ENCODE measurements around the gene BRIP1.

Gene BRIP1

DNA sequence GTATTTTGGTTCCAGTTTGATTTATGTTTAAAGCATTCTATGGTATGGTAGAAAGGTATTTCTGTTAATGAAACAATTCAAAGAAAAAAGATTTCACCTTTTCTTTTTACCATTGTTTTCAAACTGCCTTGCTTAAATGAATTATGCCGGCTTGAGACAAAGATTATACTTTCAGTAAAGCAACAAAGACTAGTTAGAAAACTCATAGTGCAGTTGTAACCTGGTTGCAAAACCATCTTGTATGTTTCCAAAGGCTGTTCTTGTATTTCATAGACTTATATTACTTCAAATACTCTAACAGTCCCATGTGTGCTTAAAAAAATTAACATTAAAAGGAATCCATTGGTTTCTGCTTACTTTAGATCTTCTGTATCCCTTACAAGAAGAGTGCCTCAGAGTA lies 153.8 kb downstream of the BRIP1 start:
- TF ChIP-seq GATA2 (IDR thresholded peaks at IDR 0.05; ENCODE audit: low read depth, low read length) (no peak), GATA3 (IDR thresholded peaks at IDR 0.05; ENCODE audit: low read depth, low read length) (no peak)

DNA sequence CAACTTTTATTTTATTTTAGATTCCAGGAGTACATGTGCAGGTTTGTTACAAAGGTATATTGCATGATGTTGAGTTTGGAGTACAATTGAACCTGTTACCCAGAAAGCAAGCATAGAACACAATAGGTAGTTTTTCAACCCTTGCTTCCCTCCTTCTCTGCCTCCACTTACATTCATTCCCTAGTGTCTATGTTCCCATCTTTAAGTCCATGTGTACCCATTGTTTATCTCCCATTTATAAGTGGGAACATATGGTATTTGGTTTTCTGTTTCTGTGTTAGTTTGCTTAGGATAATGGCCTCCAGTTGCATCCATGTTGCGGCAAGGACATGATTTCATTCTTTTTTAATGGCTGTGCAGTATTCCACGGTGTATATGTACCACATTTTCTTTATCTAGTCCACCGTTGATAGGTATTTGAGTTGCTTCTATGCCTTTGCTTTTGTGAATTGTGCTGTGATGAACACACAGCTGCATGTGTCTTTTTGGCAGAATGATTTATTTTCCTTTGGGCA lies 158.3 kb downstream of the BRIP1 start:
- TF ChIP-seq GATA2 (IDR thresholded peaks at IDR 0.05; ENCODE audit: low read depth, low read length) (no peak), GATA3 (IDR thresholded peaks at IDR 0.05; ENCODE audit: low read depth, low read length) (no peak)

DNA sequence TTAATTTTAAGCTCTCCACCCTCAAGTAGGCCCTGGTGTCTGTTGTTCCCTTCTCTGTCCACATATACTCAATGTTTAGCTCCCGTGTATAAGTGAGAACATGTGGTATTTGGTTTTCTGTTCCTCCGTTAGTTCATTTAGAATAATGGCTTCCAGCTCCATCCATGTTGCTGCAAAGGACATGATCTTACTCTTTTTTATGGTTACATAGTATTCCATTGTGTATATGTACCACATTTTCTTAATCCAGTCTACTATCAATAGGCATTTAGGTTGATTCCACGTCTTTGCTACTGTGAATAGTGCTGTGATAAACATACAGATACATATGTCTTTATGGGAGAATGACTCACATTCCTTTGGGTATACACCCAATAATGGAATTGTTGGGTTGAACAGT lies 160.9 kb downstream of the BRIP1 start:
- no peak for TF ChIP-seq GATA2 (IDR thresholded peaks at IDR 0.05; ENCODE audit: low read depth, low read length)

DNA sequence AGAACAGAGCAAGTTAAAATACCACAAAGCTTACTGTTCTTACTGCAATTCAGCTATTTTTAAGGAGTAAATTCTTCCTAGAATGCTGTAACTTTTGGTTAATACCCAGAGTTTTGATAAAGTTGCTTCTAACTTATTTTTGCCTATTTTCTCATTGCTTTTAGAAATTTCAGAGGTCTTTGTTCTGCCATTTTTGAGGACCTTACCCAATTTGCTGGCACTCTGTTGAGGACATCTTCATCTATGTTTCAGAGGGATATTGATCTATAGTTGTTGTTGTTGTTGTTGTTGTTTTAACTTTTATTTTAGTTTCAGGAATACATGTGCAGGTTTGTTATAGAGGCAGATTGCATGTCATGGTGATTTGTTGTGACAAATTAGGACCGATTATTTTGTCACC lies 161.3 kb downstream of the BRIP1 start:
- no peak for TF ChIP-seq GATA3 (IDR thresholded peaks at IDR 0.05; ENCODE audit: low read depth, low read length)
- TF ChIP-seq GATA2 (IDR thresholded peaks at IDR 0.05; ENCODE audit: low read depth, low read length): no peak

DNA sequence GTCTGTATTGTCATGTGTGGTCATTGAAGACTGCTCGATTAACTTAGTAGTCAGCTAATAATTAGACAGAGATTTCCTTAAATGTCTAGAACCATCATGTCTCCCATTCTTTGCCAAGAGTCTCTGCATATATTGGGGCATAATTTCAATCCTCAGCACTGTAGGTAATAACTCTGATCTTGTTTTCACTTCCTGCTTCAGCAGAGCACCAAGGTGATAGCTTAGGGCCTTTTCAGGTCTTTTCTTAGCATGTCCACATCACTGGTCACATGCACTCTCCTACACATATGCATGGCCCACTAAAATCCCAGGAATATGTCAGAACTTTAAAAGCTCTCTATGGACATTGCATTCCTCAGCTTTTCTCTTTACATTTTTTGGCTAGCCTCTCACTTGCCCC lies 162.0 kb downstream of the BRIP1 start:
- no peak for TF ChIP-seq GATA3 (IDR thresholded peaks at IDR 0.05; ENCODE audit: low read depth, low read length)
- no peak for TF ChIP-seq GATA2 (IDR thresholded peaks at IDR 0.05; ENCODE audit: low read depth, low read length)

DNA sequence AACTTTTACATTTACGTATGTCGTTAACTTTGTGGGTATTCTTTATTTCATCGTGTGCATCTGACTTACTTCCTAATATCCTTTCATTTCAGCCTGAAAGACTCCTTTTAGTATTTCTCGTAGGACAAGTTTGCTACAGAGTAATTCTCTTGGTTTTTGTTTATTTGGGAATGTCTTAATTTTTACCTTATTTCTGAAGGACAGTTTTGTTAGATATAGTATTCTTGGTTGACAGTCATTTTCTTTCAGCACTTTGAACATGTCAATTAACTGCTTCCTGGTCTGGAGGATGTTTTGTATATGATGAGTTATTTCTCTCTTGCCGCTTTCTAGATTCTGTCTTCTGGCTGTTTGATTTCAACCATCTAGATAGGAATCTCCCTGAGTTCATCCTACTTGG lies 163.1 kb downstream of the BRIP1 start:
- TF ChIP-seq GATA3 (IDR thresholded peaks at IDR 0.05; ENCODE audit: low read depth, low read length) (no peak), GATA2 (IDR thresholded peaks at IDR 0.05; ENCODE audit: low read depth, low read length) (no peak)

DNA sequence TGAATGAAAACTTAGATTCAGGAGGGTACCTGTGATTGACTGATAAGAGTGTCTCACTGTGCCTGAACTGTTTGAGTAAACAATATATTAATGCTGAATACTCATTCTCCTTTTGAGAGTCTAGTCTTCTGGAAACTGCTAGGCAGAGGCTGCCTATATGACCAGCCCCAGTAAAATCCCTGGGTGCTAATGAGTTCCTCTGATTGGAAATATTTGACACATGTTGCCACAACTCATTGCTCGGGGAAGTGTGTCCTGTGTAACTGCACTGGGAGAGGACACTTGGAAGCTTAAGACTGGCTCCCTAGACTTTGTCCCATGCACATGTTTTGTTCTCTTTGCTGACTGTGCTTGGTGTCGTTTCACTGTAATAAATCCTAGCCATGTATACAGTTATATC lies 163.6 kb downstream of the BRIP1 start:
- TF ChIP-seq GATA2 (IDR thresholded peaks at IDR 0.05; ENCODE audit: low read depth, low read length) (no peak), GATA3 (IDR thresholded peaks at IDR 0.05; ENCODE audit: low read depth, low read length) (no peak)

DNA sequence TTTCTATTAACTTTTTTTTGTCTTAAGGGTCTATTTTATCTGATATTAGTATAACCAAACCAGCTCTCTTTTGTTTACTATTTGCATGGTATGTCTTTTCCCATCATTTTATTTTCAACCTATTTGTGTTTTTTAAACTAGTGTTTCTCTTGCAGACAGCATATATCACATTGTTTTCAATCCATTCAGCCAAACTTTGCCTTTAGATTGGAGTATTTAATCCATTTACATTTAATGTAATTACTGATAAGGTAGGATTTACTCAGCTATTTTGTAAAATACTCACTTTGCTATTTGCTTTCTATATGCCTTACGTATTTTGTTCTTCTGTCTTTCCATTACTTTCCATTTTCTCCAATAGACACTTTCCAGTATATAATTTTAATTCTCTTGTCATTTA lies 164.3 kb downstream of the BRIP1 start:
- TF ChIP-seq GATA3 (IDR thresholded peaks at IDR 0.05; ENCODE audit: low read depth, low read length): no peak
- no peak for TF ChIP-seq GATA2 (IDR thresholded peaks at IDR 0.05; ENCODE audit: low read depth, low read length)

DNA sequence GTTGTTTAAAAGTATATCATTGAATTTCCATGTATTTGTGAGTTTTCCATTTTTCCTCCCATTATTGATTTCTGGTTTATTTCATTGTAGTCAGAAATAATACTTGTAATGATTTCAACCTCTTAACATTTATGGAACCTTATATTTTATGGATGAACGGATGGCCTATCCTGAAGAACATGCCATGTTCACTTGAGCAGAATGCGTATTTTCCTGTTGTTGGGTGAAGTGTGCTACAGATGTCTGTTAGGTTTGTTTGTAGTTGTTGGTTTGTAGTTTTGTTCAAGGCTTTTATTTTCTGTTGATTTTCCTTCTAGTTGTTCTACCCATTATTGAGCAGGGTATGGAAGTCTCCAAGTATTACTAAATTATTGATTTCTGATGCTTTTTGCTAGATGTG lies 165.1 kb downstream of the BRIP1 start:
- TF ChIP-seq GATA3 (IDR thresholded peaks at IDR 0.05; ENCODE audit: low read depth, low read length) (no peak), GATA2 (IDR thresholded peaks at IDR 0.05; ENCODE audit: low read depth, low read length) (no peak)

DNA sequence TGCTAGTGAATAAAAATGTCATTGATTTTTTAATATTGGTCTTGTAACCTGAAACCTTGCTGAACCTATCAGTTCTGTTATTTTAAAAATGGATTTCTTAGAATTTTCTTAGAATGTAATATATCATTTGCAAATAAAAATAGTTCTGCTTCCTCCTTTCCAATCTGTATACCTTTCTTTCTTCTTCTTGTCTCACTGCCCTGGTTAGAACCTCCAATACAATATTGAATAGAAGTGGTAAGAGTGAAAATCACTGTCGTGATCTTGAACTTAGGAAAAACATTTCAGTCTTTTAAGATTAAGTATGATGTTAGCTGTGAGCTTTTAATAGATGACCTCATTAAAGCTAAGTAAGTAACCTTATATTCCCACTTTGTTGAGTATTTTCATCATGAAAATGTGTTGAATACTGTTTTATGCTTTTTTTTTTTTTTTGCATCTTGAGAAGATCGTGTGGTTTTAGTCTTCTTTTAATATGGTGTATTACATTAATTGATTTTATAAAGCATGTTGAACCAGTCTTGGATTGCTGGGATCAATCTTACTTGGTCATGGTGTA lies 167.5 kb downstream of the BRIP1 start:
- TF ChIP-seq GATA3 (IDR thresholded peaks at IDR 0.05; ENCODE audit: low read depth, low read length): no peak
- TF ChIP-seq GATA2 (IDR thresholded peaks at IDR 0.05; ENCODE audit: low read depth, low read length): no peak

DNA sequence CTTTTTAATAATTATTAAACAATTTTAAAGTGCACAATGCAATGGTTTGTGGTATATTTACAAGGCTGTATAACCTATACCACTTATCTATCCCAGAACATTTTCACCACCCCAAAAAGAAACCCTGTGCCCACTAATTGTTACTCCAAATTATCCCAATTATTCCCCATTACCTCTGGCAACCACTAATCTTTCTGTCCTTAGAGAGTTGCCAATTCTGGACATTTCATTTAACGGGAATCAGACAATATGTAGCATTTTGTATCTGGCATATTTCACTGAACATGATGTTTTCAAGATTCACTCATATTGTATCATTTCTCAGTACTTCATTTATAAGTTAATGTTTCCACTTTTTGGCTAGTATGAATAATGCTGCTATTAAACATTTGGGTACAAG lies 169.2 kb downstream of the BRIP1 start:
- no peak for TF ChIP-seq GATA2 (IDR thresholded peaks at IDR 0.05; ENCODE audit: low read depth, low read length)
- no peak for TF ChIP-seq GATA3 (IDR thresholded peaks at IDR 0.05; ENCODE audit: low read depth, low read length)

DNA sequence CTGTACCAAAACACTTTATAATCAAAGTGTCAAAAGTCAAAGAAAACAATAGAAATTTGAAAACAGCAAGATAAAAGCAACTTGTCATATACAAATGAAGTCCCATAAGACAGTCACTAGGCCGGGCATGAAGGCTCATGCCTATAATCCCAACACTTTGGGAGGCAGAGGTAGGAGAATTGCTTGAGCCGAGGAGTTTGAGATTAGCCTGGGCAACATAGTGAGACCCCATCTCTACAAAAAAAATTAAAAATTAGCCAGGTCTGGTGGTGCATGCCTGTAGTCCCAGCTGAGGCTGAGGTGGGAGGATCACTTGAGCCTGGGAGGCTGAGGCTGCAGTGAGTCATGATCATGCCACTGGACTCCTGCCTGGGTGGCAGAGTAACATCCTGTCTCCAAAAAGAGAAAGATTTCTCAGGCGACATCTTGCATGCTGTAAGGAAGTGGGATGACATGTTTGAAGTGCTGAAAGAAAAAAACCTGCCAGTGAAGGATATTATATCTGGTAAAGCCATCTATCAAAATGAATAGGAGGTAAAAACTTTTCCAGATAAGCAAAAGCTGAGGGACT lies 173.6 kb downstream of the BRIP1 start:
- TF ChIP-seq GATA2 (IDR thresholded peaks at IDR 0.05; ENCODE audit: low read depth, low read length) (no peak), GATA3 (IDR thresholded peaks at IDR 0.05; ENCODE audit: low read depth, low read length) (no peak)

DNA sequence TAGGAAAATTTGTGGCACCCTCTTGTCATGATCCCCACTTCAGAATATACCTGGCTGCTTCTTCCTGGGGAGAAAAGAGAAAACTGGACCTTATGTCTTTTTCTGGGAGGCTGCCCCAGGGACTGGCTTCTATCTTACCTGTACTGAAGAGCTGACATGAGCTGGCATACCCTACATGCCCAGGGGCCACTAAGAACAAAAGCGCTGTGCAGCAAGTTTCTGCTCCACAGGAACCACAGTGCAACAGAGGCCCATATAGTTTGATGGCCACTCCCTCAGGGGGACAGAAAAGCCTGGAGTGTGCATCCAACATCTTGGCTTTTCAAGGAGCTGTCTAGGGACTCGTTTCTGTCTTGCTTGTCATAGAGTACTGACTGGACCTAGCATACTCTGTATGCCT lies 175.6 kb downstream of the BRIP1 start:
- TF ChIP-seq GATA3 (IDR thresholded peaks at IDR 0.05; ENCODE audit: low read depth, low read length) (no peak), GATA2 (IDR thresholded peaks at IDR 0.05; ENCODE audit: low read depth, low read length) (no peak)

DNA sequence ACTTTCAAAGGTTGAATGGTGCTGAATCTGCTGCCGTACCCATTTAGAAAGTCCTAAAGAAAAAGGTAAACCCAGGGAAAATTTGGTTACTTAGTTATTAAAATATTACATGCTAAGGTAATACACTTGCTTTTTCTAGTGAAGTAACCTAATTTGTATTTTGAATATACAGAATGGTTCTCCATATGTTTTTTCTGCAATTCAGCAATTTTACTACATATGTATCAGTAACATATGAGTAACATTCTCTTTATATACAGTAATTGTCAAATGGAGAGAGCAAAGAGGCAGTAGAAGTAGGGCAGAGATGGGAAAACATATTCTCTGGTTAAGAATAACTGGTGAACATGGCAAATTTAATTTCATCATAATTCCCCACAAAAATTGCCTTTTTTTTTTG lies 177.2 kb downstream of the BRIP1 start:
- no peak for TF ChIP-seq GATA2 (IDR thresholded peaks at IDR 0.05; ENCODE audit: low read depth, low read length)
- TF ChIP-seq GATA3 (IDR thresholded peaks at IDR 0.05; ENCODE audit: low read depth, low read length): no peak

DNA sequence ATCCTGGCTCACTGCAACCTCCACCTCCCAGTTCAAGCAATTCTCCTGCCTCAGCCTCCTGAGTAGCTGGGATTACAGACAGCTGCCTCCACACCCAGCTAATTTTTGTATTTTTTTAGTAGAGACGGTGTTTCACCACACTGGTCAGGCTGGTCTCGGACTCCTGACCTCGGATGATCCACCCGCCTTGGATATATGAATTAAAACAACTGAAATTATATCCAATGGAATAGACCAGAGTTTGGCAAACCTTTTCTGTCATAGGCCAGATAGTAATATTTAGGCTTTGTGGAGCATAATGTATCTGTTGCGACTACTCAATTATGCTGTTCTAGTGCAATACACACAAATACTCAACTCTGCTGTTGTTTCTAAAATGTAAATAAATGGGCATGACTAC lies 178.5 kb downstream of the BRIP1 start:
- no peak for TF ChIP-seq GATA3 (IDR thresholded peaks at IDR 0.05; ENCODE audit: low read depth, low read length)

DNA sequence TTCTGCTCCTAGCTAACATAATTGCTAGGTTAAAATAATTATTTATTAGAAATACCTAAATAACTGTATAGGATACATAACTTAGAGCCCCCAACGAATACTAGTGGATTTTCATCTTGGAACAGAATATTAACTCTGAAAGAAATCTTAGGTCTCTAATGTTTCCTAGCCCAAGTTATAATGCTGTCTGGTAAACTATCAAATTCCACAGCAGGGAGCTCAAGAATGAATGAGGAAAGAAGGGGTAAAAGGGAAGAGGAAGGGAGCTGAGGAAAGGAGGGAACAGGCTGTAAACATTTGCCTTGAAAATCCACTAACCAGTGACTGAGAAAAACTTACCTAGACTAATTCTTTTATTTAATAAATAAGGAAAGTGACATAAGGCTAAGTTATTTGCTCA lies 179.2 kb downstream of the BRIP1 start:
- TF ChIP-seq GATA3 (IDR thresholded peaks at IDR 0.05; ENCODE audit: low read depth, low read length) (no peak), GATA2 (IDR thresholded peaks at IDR 0.05; ENCODE audit: low read depth, low read length) (no peak)
